Hindlimb muscle (tissue), 1 donor: ENCODE results near the gene SHANK3. TPM values are rescaled to one million over a fixed set of nuclear protein-coding genes. Genes with fewer than 3 reads are reported as not detected.

Experiments
- DNase-seq: peaks from one replicate; pipeline ENCODE4 v3.0.0-alpha.2; 2013
- polyA plus RNA-seq: library from polyadenylated mRNA; unstranded; fragments of 120-200 nt; gene quantifications from one replicate; pipeline ENCODE4 v1.2.1, GENCODE V29; 2013; ENCODE audit not compliant: insufficient read length

Gene SHANK3
- polyA plus RNA-seq, 1 donor: 22.7 TPM

- no peak for DNase-seq
These were observed 42.1 kb downstream of the SHANK3 start for GRCh38 chr22:50714631-50715179.

- DNase-seq: no peak
These were observed 42.6 kb downstream of the SHANK3 start for GRCh38 chr22:50715250-50715649.

- DNase-seq: no peak
These were observed 43.2 kb downstream of the SHANK3 start for GRCh38 chr22:50715776-50716175.

- no peak for DNase-seq
These were observed 43.8 kb downstream of the SHANK3 start for GRCh38 chr22:50716290-50717024.

GRCh38 chr22:50717709-50718351 lies 45.2 kb downstream of the SHANK3 start:
- no peak for DNase-seq

GRCh38 chr22:50718352-50718709 lies 45.7 kb downstream of the SHANK3 start:
- DNase-seq: no peak

GRCh38 chr22:50719814-50720300 lies 47.2 kb downstream of the SHANK3 start:
- no peak for DNase-seq

- DNase-seq: no peak
These were observed 48.0 kb downstream of the SHANK3 start for GRCh38 chr22:50720301-50721256.

GRCh38 chr22:50721257-50721844 lies 48.7 kb downstream of the SHANK3 start:
- no peak for DNase-seq

GRCh38 chr22:50722048-50722701 lies 49.6 kb downstream of the SHANK3 start:
- no peak for DNase-seq

Other genes starting within 250 kb of the SHANK3 start
- gene SBF1, start 197.8 kb upstream of the SHANK3 start, polyA plus RNA-seq: 53.0 TPM
- 0.26 TPM for gene ADM2, start 191.3 kb upstream of the SHANK3 start, polyA plus RNA-seq
- gene MIOX, start 186.0 kb upstream of the SHANK3 start, polyA plus RNA-seq: not detected
- 42.2 TPM for gene LMF2, start 165.1 kb upstream of the SHANK3 start, polyA plus RNA-seq
- gene NCAPH2, start 164.6 kb upstream of the SHANK3 start, polyA plus RNA-seq: 36.3 TPM
- gene SCO2, start 147.2 kb upstream of the SHANK3 start, polyA plus RNA-seq: 6.1 TPM
- gene TYMP, start 142.8 kb upstream of the SHANK3 start, polyA plus RNA-seq: 6.7 TPM
- not detected for gene KLHDC7B, start 126.9 kb upstream of the SHANK3 start, polyA plus RNA-seq
- gene SYCE3, start 109.9 kb upstream of the SHANK3 start, polyA plus RNA-seq: not detected
- 52.6 TPM for gene CPT1B, start 94.4 kb upstream of the SHANK3 start, polyA plus RNA-seq
- 52.7 TPM for gene CHKB, start 90.0 kb upstream of the SHANK3 start, polyA plus RNA-seq
- gene MAPK8IP2, start 72.0 kb upstream of the SHANK3 start, polyA plus RNA-seq: 0.70 TPM
- gene ARSA, start 44.7 kb upstream of the SHANK3 start, polyA plus RNA-seq: 18.1 TPM
- 0.45 TPM for gene ACR, start 65.4 kb downstream of the SHANK3 start, polyA plus RNA-seq
- 22.3 TPM for gene RABL2B, start 110.8 kb downstream of the SHANK3 start, polyA plus RNA-seq